Coronary artery (tissue), 2 donors: ENCODE measurements around the gene ABHD12.

Experiments used
- DNase-seq: peaks from one replicate; pipeline ENCODE4 v3.0.0-alpha.2; 2017; ENCODE audit warnings: low spot score
- H3K27ac ChIP-seq, 2 donors: fragments of 200-600 bp; sonication (generic); one replicate each; pipeline ENCODE4 v1.5.1; 2016 to 2019
- H3K4me3 ChIP-seq: fragments of 200-600 bp; sonication (generic); 2 replicates; pipeline ENCODE4 v1.5.1; 2016; ENCODE audit warnings: mild to moderate bottlenecking, moderate library complexity
- CTCF ChIP-seq: fragments of 200-600 bp; sonication (generic); IDR thresholded peaks from one replicate; pipeline ENCODE4 v1.5.1; 2019; ENCODE audit warnings: antibody characterized with exemption

ABHD12 gene

GRCh38 chr20:25353747-25354705 lies 36.6 kb downstream of the ABHD12 start:
- no peak overlapping the region for H3K27ac ChIP-seq
- H3K4me3 ChIP-seq: no peak overlapping the region
- no peak for TF ChIP-seq CTCF
- no peak for DNase-seq

- no peak for TF ChIP-seq CTCF
- no peak overlapping the region for H3K4me3 ChIP-seq
- no peak for DNase-seq
- no peak overlapping the region for H3K27ac ChIP-seq
These were observed 37.3 kb downstream of the ABHD12 start for GRCh38 chr20:25353353-25353746.

GRCh38 chr20:25352746-25353145 lies 37.9 kb downstream of the ABHD12 start:
- no peak overlapping the region for H3K4me3 ChIP-seq
- H3K27ac ChIP-seq: no peak overlapping the region
- no peak for DNase-seq
- TF ChIP-seq CTCF: no peak

- Histone ChIP-seq H3K27ac (no peak overlapping the region), H3K4me3 (no peak overlapping the region)
- TF ChIP-seq CTCF: no peak
- DNase-seq: no peak
These were observed 39.6 kb downstream of the ABHD12 start for GRCh38 chr20:25351024-25351360.

- DNase-seq: no peak
- TF ChIP-seq CTCF: no peak
- Histone ChIP-seq H3K4me3 (no peak overlapping the region), H3K27ac (no peak overlapping the region)
These were observed 44.3 kb downstream of the ABHD12 start for GRCh38 chr20:25346349-25346748.

GRCh38 chr20:25345721-25346120 lies 44.9 kb downstream of the ABHD12 start:
- DNase-seq: no peak
- no peak overlapping the region for H3K4me3 ChIP-seq
- no peak for TF ChIP-seq CTCF

GRCh38 chr20:25344634-25345033 lies 46.0 kb downstream of the ABHD12 start:
- no peak for TF ChIP-seq CTCF
- Histone ChIP-seq H3K27ac (no peak overlapping the region), H3K4me3 (no peak overlapping the region)
- DNase-seq: no peak

More at GRCh38 chr20:25345721-25346120, 44.9 kb downstream of the ABHD12 start:
- H3K27ac ChIP-seq: no peak overlapping the region
